Cardiac fibroblast (primary cell): ENCODE measurements around the gene KRTAP9-7.
"Not testable (repeated sequence)": the region's sequence is repeated elsewhere in the genome, so short reads cannot be mapped to it uniquely, and the experiment has no call there.

Source experiments
- DNase-seq, 2 donors: peaks; one replicate each; pipeline versions ENCODE4 v3.0.0 to v3.0.0-alpha.2; 2010; ENCODE audit warnings: low read depth in 2 of 2
- H3K4me3 ChIP-seq, 2 donors: replicated peaks in 1 of 2; 1 replicate in 1 of 2; 2 replicates in 1 of 2; pipeline ENCODE4 v1.5.1; 2011; ENCODE audit warnings: low read depth in 2 of 2, low read length in 2 of 2, mild to moderate bottlenecking in 2 of 2, moderate library complexity in 1 of 2
- CTCF ChIP-seq: IDR thresholded peaks from one replicate; pipeline ENCODE4 v1.5.1; 2011; ENCODE audit warnings: low read depth, mild to moderate bottlenecking, low read length, inconsistent platforms

Gene KRTAP9-7

GRCh38 chr17:41251261-41251660 is 24.2 kb upstream of the KRTAP9-7 start:
- H3K4me3 ChIP-seq = no peak overlapping the region
- no peak for TF ChIP-seq CTCF
- DNase-seq = no peak

DNA sequence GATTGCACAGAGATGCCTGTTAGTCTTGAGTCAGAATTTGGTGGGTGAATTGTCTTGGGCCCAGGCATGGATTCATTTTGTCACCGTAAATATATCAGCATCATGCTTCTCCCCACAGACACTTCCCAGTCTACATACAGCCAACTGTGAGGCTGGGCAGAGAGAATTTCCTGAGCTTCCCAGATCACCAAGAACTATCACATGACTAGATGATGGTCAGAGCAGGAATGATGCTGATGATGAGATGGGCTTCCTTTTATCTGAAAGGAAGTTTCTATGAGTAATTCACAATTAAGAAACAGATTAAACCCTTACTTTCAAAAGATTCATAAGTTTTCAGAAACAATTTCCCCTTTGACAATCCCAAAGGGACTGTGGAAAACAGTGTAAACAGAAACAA is 20.6 kb upstream of the KRTAP9-7 start:
- no peak for TF ChIP-seq CTCF
- no peak for DNase-seq

GRCh38 chr17:41255381-41256290 is 19.9 kb upstream of the KRTAP9-7 start, which contains the start of gene KRTAP9-9:
KRTAP9-9 (plus strand) TSS chr17:41255384.
- not testable (repeated sequence) for H3K4me3 ChIP-seq, DNase-seq

More for the DNA sequence above, 20.6 kb upstream of the KRTAP9-7 start:
- no peak overlapping the region for H3K4me3 ChIP-seq

- DNase-seq = no peak
- TF ChIP-seq CTCF = no peak
- H3K4me3 ChIP-seq = no peak overlapping the region
Measured at GRCh38 chr17:41256291-41256685, 19.2 kb upstream of the KRTAP9-7 start.

- H3K4me3 ChIP-seq = no peak overlapping the region
- TF ChIP-seq CTCF = no peak
- no peak for DNase-seq
Measured at GRCh38 chr17:41258406-41258805, 17.1 kb upstream of the KRTAP9-7 start.

- DNase-seq = no peak
- no peak for TF ChIP-seq CTCF
Measured at GRCh38 chr17:41263212-41263611, 12.3 kb upstream of the KRTAP9-7 start.

GRCh38 chr17:41264599-41264998 is 10.9 kb upstream of the KRTAP9-7 start:
- TF ChIP-seq CTCF = no peak
- H3K4me3 ChIP-seq = no peak overlapping the region
- DNase-seq = no peak

More at GRCh38 chr17:41263212-41263611, 12.3 kb upstream of the KRTAP9-7 start:
- H3K4me3 ChIP-seq = no peak overlapping the region
